AG09309 (cell line): ENCODE results near the gene IRGC.

Experiments
- DNase-seq: peaks from one replicate; pipeline ENCODE4 v3.0.0-alpha.2; 2010; ENCODE audit warnings: low read depth
- H3K4me3 ChIP-seq: 2 replicates; pipeline ENCODE4 v1.5.1; 2011; ENCODE audit warnings: mild to moderate bottlenecking, low read depth, low read length, moderate library complexity; ENCODE audit not compliant: control insufficient read depth
- TF ChIP-seq, protein P1 (sequence below): IDR thresholded peaks from 2 replicates; pipeline ENCODE4 v1.5.1; 2011; ENCODE audit warnings: mild to moderate bottlenecking, low read depth, low read length, inconsistent platforms; ENCODE audit not compliant: insufficient read depth, control insufficient read depth; ENCODE audit errors: missing control alignments

The IRGC gene

DNA sequence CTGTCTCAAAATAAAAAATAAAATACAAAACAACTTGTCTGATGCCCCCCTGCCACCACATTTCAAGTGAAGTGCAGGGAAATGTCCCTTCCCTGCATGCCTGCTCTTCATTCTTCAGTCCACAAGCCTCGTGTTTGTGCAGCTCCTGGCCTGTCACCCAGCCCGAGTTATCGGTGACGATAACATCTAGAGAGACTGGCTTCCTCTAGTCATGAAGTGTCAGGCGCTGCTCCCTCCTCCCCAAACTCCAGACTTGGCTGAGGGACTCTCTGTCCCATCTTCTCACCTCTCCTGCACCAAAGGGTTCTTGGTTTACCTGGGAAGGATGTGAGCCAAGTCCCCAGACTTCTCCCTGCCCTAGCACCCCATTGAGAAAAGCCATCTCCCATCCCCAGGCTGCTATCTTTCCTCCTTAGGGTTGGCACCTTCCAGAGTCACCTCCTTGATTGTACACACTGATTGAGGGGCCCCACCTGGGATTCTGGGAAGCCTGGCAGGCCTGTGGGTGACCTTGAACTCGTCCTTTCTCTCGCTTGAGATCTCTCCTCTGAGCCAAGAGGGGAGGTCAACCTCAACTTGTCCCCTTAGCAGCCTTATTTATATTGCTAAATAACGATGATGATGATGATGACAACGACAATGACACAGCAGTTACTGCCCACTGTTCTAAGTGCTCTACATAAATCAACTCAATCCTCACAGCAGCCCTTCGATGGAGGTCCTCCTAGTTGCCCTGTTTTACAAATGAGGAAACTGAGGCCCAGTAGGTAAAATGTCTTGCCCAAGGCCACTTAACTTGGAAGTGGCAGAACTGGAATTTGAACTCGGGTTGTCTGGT is 32.8 kb upstream of the IRGC start:
- TF ChIP-seq, protein P1, sequence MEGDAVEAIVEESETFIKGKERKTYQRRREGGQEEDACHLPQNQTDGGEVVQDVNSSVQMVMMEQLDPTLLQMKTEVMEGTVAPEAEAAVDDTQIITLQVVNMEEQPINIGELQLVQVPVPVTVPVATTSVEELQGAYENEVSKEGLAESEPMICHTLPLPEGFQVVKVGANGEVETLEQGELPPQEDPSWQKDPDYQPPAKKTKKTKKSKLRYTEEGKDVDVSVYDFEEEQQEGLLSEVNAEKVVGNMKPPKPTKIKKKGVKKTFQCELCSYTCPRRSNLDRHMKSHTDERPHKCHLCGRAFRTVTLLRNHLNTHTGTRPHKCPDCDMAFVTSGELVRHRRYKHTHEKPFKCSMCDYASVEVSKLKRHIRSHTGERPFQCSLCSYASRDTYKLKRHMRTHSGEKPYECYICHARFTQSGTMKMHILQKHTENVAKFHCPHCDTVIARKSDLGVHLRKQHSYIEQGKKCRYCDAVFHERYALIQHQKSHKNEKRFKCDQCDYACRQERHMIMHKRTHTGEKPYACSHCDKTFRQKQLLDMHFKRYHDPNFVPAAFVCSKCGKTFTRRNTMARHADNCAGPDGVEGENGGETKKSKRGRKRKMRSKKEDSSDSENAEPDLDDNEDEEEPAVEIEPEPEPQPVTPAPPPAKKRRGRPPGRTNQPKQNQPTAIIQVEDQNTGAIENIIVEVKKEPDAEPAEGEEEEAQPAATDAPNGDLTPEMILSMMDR = no peak
- DNase-seq = no peak
- no peak overlapping the region for H3K4me3 ChIP-seq

DNA sequence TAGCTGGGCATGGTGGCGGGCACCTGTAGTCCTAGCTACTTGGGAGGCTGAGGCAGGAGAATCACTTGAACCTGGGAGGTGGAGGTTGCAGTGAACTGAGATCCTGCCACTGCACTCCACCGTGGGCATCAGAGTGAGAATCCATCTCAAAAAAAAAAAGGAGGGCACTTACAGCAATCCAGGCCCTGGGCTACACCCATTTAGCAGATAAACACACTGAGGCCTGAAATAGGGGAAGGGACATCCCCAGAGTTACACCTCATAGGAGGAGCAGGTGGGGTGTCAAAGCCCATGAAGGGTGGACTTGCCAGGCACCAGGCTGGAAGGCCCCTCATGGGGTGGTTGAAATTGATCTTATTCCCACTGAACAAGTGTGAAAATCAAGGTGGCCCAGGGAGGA is 32.0 kb upstream of the IRGC start:
- no peak for DNase-seq

DNA sequence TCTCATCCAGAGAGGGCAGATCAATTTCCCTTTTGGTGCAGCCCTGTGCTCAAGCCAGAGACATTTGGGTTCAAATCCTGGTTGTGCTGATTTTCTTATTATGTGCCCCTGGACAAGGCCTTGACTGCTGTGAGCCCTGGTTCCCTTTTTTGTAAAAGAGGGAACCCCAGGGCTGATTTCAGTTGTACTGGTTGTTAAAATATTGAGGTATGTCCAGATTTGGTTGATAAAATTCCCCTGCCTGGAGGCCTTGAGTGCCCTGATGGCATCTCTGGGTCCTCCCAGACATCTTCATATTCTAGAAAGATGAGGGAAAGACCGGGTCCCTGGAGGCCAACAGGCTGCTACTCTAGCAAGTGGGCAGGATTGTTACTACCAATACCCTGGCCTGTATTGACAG is 31.6 kb upstream of the IRGC start:
- no peak overlapping the region for H3K4me3 ChIP-seq
- TF ChIP-seq, protein P1 = no peak
- DNase-seq = no peak

More for the DNA sequence above, 32.0 kb upstream of the IRGC start:
- TF ChIP-seq, protein P1 = no peak
- H3K4me3 ChIP-seq = no peak overlapping the region

DNA sequence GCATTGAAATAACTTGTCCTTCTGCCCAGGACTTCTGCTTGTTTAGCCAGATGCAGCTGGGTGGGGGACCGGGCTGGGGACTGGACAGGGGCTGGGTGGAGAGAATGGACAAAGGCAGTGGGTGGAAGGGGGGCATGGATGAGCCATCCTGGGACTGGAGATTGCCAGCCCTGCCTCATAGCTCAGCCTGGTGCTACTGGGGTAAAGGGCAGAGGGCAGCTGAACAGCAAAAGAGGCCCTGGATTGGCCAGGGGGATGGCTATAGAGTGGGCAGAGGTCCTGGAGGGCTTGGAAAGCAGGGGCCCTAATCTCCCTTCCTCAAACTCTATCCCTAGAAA is 28.2 kb upstream of the IRGC start:
- no peak overlapping the region for H3K4me3 ChIP-seq
- no peak for DNase-seq
- TF ChIP-seq, protein P1 = no peak

DNA sequence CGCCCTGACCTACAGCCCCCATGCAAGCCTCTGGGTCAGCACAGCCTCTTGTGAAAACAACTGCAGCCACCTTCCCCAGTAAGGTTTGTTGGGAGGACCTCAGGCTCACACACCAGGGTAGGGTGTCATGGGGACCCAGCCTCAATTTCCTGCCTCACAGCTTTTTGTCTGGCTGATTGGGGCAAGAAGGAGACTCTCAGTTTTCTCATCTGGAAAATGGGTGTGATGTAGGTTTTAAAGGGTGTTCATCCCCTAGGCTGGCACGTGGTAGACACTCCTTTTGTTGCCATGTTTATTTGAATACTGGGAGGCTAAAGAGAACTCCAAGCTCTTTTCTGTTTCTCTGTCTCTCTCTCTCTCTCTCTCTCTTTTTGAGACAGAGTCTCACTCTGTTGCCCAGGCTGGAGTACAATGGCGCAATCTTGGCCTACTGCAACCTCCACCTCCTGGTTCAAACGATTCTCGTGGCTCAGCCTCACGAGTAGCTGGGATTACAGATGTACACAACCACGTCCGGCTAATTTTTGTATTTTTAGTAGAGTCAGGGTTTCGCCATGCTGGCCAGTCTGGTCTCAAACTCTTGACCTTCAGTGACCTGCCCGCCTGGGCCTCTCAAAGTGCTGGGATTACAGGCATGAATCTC is 27.7 kb upstream of the IRGC start:
- TF ChIP-seq, protein P1 = no peak
- no peak overlapping the region for H3K4me3 ChIP-seq
- DNase-seq = no peak

DNA sequence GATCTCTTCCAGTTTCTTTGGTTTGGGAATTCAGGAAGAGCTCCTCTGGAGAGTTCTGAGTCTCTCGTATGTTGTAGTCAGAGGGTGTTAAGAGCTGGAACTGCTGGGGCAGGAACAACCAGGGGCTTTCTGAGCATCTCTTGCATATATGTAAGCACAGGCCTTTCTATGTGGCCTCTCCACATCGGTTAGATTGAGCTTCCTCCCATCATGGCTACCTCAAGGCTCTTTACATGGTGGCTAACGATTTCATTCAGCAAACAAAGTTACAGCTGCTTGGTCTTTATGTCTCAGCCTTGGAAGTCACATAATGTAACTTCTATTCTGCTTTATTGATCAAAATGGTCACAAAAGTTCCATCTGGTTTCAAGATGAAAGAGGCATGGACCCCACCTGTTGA is 25.4 kb upstream of the IRGC start:
- TF ChIP-seq, protein P1 = no peak
- H3K4me3 ChIP-seq = no peak overlapping the region
- no peak for DNase-seq
